ENCODE data around the gene ERCC6L. TPM values are rescaled to one million over a fixed set of nuclear protein-coding genes. Genes with fewer than 3 reads are reported as not detected.

Gene ERCC6L
- polyA plus RNA-seq, 1 donor (not counting 4 experiments of a cell fraction or from before 2014, with no cell fraction given) = 4.1 TPM

GRCh38 chrX:72253686-72254085 lies 14.9 kb upstream of the ERCC6L start:
- no peak overlapping the region for H3K4me3 ChIP-seq (ENCODE audit: control insufficient read depth in 2 of 3, extremely low read depth in 1 of 3, insufficient read depth in 2 of 3, low read depth in 1 of 3, low read length in 3 of 3)
- H3K79me2 ChIP-seq (ENCODE audit: control insufficient read depth, insufficient read depth, low read length) = no peaks in the 10 kb centered on the region
- H2AFZ ChIP-seq (ENCODE audit: control insufficient read depth, low read length) = no peak overlapping the region
- H3K36me3 ChIP-seq (ENCODE audit: control insufficient read depth in 2 of 2, extremely low read depth in 1 of 2, insufficient read depth in 2 of 2, low read length in 2 of 2) = no peaks in the 10 kb centered on the region
- DNase-seq (ENCODE audit: low read depth, low spot score) (no peak), FAIRE-seq (no peak)
- no peaks in the 10 kb centered on the region for H3K4me1 ChIP-seq (ENCODE audit: control insufficient read depth, extremely low read depth, insufficient read depth, low read length)
- dilution Hi-C loops (cut with MboI; ENCODE audit: extremely low pct_ligation_motif_present, low sequenced_read_pairs) = no loop called here
- no peak overlapping the region for H3K9ac ChIP-seq (ENCODE audit: control insufficient read depth, extremely low read depth, insufficient read depth, low read length)
- H4K20me1 ChIP-seq (ENCODE audit: control insufficient read depth, extremely low read depth, insufficient read depth, low read length) = no peaks in the 10 kb centered on the region
- peaks cover 20% of the 10 kb centered on the region for H3K27me3 ChIP-seq (ENCODE audit: control insufficient read depth, extremely low read depth, insufficient read depth, low read length)
- no peak overlapping the region for H3K27ac ChIP-seq (ENCODE audit: control insufficient read depth, insufficient read depth, low read length)
- no peaks in the 10 kb centered on the region for H3K9me1 ChIP-seq (ENCODE audit: control insufficient read depth, extremely low read depth, insufficient read depth, low read length)
- no peak for TF ChIP-seq CTCF (optimal IDR thresholded peaks at IDR 0.05 in 1 of 3, IDR thresholded peaks at IDR 0.05 in 1 of 3, conservative IDR thresholded peaks at IDR 0.05 in 1 of 3; ENCODE audit: extremely low read depth in 1 of 3, insufficient read depth in 2 of 3, low read length in 3 of 3)
- no peak for TF ChIP-seq EZH2 (IDR thresholded peaks at IDR 0.05; ENCODE audit: low read length)
- no peaks in the 10 kb centered on the region for H3K9me3 ChIP-seq (ENCODE audit: control insufficient read depth, low read depth, low read length)
- no peak overlapping the region for H3K4me2 ChIP-seq (ENCODE audit: control insufficient read depth, extremely low read depth, insufficient read depth, low read depth, low read length)

DNA sequence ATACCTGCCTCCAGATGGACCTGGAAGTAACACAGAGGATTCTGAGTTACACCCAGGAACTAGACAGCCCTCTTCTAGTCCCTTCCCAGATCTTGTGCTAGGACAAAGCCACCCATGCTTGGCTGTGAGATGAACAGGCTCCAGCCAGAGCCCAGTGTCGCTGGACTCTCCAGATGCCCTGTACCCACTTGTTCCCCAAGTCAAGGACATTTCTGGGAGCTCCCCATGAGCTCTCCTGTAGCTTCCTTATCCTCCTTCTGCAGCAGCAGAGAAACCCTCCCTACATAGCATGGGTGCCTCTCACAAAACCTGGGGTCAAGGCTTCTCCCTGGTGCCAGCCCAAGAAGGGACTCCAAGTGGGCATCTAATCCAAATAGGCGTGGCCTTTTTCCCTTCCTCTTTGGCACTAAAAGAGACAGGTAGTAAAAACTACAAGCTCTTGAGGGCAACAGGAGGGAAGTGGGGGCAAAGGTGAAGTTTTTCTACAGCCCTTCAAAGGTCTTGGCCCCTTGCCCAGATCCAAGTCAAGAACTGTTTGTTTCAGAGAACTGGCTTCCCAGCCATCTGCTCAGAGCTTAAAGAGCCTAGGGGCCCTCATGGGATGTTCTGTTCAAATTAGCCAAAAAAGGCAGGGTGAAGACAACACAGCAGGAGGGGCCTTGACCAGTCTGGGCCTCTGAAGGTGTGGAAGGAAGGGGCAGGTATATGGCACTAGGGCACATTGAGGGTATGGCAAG lies 8.5 kb upstream of the ERCC6L start:
- dilution Hi-C loops (cut with MboI; ENCODE audit: extremely low pct_ligation_motif_present, low sequenced_read_pairs) = no loop called here
- Histone ChIP-seq H3K36me3 (ENCODE audit: control insufficient read depth in 2 of 2, extremely low read depth in 1 of 2, insufficient read depth in 2 of 2, low read length in 2 of 2) (no peaks in the 10 kb centered on the region), H3K4me3 (ENCODE audit: control insufficient read depth in 2 of 3, extremely low read depth in 1 of 3, insufficient read depth in 2 of 3, low read depth in 1 of 3, low read length in 3 of 3) (no peak overlapping the region), H3K4me1 (ENCODE audit: control insufficient read depth, extremely low read depth, insufficient read depth, low read length) (no peaks in the 10 kb centered on the region), H3K4me2 (ENCODE audit: control insufficient read depth, extremely low read depth, insufficient read depth, low read depth, low read length) (no peak overlapping the region), H3K9me1 (ENCODE audit: control insufficient read depth, extremely low read depth, insufficient read depth, low read length) (no peaks in the 10 kb centered on the region), H3K27me3 (ENCODE audit: control insufficient read depth, extremely low read depth, insufficient read depth, low read length) (no peaks in the 10 kb centered on the region), H3K9me3 (ENCODE audit: control insufficient read depth, low read depth, low read length) (no peaks in the 10 kb centered on the region), H2AFZ (ENCODE audit: control insufficient read depth, low read length) (no peak overlapping the region), H3K79me2 (ENCODE audit: control insufficient read depth, insufficient read depth, low read length) (no peaks in the 10 kb centered on the region), H3K27ac (ENCODE audit: control insufficient read depth, insufficient read depth, low read length) (no peak overlapping the region), H3K9ac (ENCODE audit: control insufficient read depth, extremely low read depth, insufficient read depth, low read length) (no peak overlapping the region), H4K20me1 (ENCODE audit: control insufficient read depth, extremely low read depth, insufficient read depth, low read length) (no peaks in the 10 kb centered on the region)
- DNase-seq (ENCODE audit: low read depth, low spot score) (no peak), FAIRE-seq (no peak)
- no peak for TF ChIP-seq CTCF (optimal IDR thresholded peaks at IDR 0.05 in 1 of 3, IDR thresholded peaks at IDR 0.05 in 1 of 3, conservative IDR thresholded peaks at IDR 0.05 in 1 of 3; ENCODE audit: extremely low read depth in 1 of 3, insufficient read depth in 2 of 3, low read length in 3 of 3)
- no peak for TF ChIP-seq EZH2 (IDR thresholded peaks at IDR 0.05; ENCODE audit: low read length)

Measured in keratinocyte (primary cell).